Measurements from ENCODE around the gene ETV6.

ETV6 gene

GRCh38 chr12:11782914-11783420, 133.5 kb downstream of the ETV6 start:
- peak overlapping the region in 1 of 2 donors; percentile 42 for H3K27ac Mint-ChIP-seq

GRCh38 chr12:11785712-11786111, 136.2 kb downstream of the ETV6 start:
- no peak for ATAC-seq
- no peak for DNase-seq
- Mint-ChIP-seq H3K4me1 (peaks cover 31% of the 10 kb centered on the region), H3K27me3 (no peaks in the 10 kb centered on the region), H3K4me3 (no peak overlapping the region), H3K27ac (peak overlapping the region in 1 of 2 donors; percentile 68), H3K9me3 (no peaks in the 10 kb centered on the region)

More at GRCh38 chr12:11782914-11783420, 133.5 kb downstream of the ETV6 start:
- H3K9me3 Mint-ChIP-seq: no peaks in the 10 kb centered on the region
- ATAC-seq (no peak), DNase-seq (no peak)
- no peak overlapping the region for H3K4me3 Mint-ChIP-seq
- peaks cover 51% of the 10 kb centered on the region for H3K4me1 Mint-ChIP-seq
- H3K27me3 Mint-ChIP-seq: no peaks in the 10 kb centered on the region

GRCh38 chr12:11786638-11787365, 137.3 kb downstream of the ETV6 start:
- H3K27ac Mint-ChIP-seq: no peak overlapping the region
- H3K4me1 Mint-ChIP-seq: peaks cover 24% of the 10 kb centered on the region
- no peak for DNase-seq
- no peak overlapping the region for H3K4me3 Mint-ChIP-seq
- ATAC-seq: no peak
- H3K27me3 Mint-ChIP-seq: no peaks in the 10 kb centered on the region
- H3K9me3 Mint-ChIP-seq: no peaks in the 10 kb centered on the region

GRCh38 chr12:11787437-11787836, 138.0 kb downstream of the ETV6 start:
- no peak overlapping the region for H3K4me3 Mint-ChIP-seq
- peak overlapping the region in 1 of 2 donors; percentile 59 for H3K27ac Mint-ChIP-seq
- no peak for ATAC-seq
- no peak for DNase-seq
- H3K4me1 Mint-ChIP-seq: peaks cover 24% of the 10 kb centered on the region
- no peaks in the 10 kb centered on the region for H3K9me3 Mint-ChIP-seq
- no peaks in the 10 kb centered on the region for H3K27me3 Mint-ChIP-seq

- Mint-ChIP-seq H3K4me3 (no peak overlapping the region), H3K4me1 (peaks cover 17% of the 10 kb centered on the region), H3K27me3 (no peaks in the 10 kb centered on the region), H3K9me3 (no peaks in the 10 kb centered on the region), H3K27ac (peak overlapping the region in 1 of 2 donors; percentile 63)
- DNase-seq (no peak), ATAC-seq (no peak)
Measured at GRCh38 chr12:11787933-11788849, 138.7 kb downstream of the ETV6 start.

- Mint-ChIP-seq H3K9me3 (no peaks in the 10 kb centered on the region), H3K4me1 (peaks cover 27% of the 10 kb centered on the region), H3K27me3 (no peaks in the 10 kb centered on the region), H3K27ac (no peak overlapping the region), H3K4me3 (no peak overlapping the region)
- DNase-seq (no peak), ATAC-seq (no peak)
Measured at GRCh38 chr12:11793921-11794710, 144.6 kb downstream of the ETV6 start.

GRCh38 chr12:11794751-11795150, 145.3 kb downstream of the ETV6 start:
- Mint-ChIP-seq H3K27ac (no peak overlapping the region), H3K4me3 (no peak overlapping the region), H3K4me1 (peaks cover 31% of the 10 kb centered on the region), H3K27me3 (no peaks in the 10 kb centered on the region), H3K9me3 (no peaks in the 10 kb centered on the region)
- DNase-seq: no peak
- no peak for ATAC-seq

- no peak overlapping the region for H3K27ac Mint-ChIP-seq
- no peak overlapping the region for H3K4me3 Mint-ChIP-seq
- DNase-seq: no peak
- H3K4me1 Mint-ChIP-seq: peaks cover 34% of the 10 kb centered on the region
- ATAC-seq: no peak
- H3K27me3 Mint-ChIP-seq: no peaks in the 10 kb centered on the region
- H3K9me3 Mint-ChIP-seq: no peaks in the 10 kb centered on the region
Measured at GRCh38 chr12:11795192-11795912, 145.9 kb downstream of the ETV6 start.

GRCh38 chr12:11795913-11796459, 146.5 kb downstream of the ETV6 start:
- no peak for ATAC-seq
- no peak overlapping the region for H3K4me3 Mint-ChIP-seq
- peaks cover 37% of the 10 kb centered on the region for H3K4me1 Mint-ChIP-seq
- no peaks in the 10 kb centered on the region for H3K9me3 Mint-ChIP-seq
- H3K27me3 Mint-ChIP-seq: no peaks in the 10 kb centered on the region
- DNase-seq: no peak
- no peak overlapping the region for H3K27ac Mint-ChIP-seq

GRCh38 chr12:11797317-11797913, 147.9 kb downstream of the ETV6 start:
- no peaks in the 10 kb centered on the region for H3K27me3 Mint-ChIP-seq
- H3K4me3 Mint-ChIP-seq: no peak overlapping the region
- no peaks in the 10 kb centered on the region for H3K9me3 Mint-ChIP-seq
- DNase-seq (no peak), ATAC-seq (no peak)
- H3K4me1 Mint-ChIP-seq: peaks cover 45% of the 10 kb centered on the region
- H3K27ac Mint-ChIP-seq: no peak overlapping the region

- DNase-seq (no peak), ATAC-seq (no peak)
- Mint-ChIP-seq H3K27me3 (no peaks in the 10 kb centered on the region), H3K27ac (peak overlapping the region in 1 of 2 donors; percentile 0), H3K4me3 (no peak overlapping the region), H3K4me1 (peaks cover 45% of the 10 kb centered on the region), H3K9me3 (no peaks in the 10 kb centered on the region)
Measured at GRCh38 chr12:11798006-11798708, 148.7 kb downstream of the ETV6 start.

- H3K4me3 Mint-ChIP-seq: peak overlapping the region in 1 of 2 donors; percentile 36
- no peak for ATAC-seq
- H3K9me3 Mint-ChIP-seq: no peaks in the 10 kb centered on the region
- H3K27me3 Mint-ChIP-seq: no peaks in the 10 kb centered on the region
- H3K27ac Mint-ChIP-seq: peak overlapping the region in 1 of 2 donors; percentile 92
- DNase-seq: no peak
- peaks cover 45% of the 10 kb centered on the region for H3K4me1 Mint-ChIP-seq
Measured at GRCh38 chr12:11798856-11799501, 149.5 kb downstream of the ETV6 start.

GRCh38 chr12:11799502-11799873, 150.0 kb downstream of the ETV6 start:
- Mint-ChIP-seq H3K27me3 (no peaks in the 10 kb centered on the region), H3K9me3 (no peaks in the 10 kb centered on the region), H3K4me3 (no peak overlapping the region), H3K4me1 (peaks cover 50% of the 10 kb centered on the region), H3K27ac (no peak overlapping the region)
- ATAC-seq: no peak
- DNase-seq: no peak

All from stimulated activated naive CD8-positive, alpha-beta T cell treated with anti-CD3 and anti-CD28 coated beads, Interleukin-15, amount 100 ng/mL, for 72 hours (primary cell).